HFFc6 (cell line): ENCODE results near the gene CLSTN3. TPM values are rescaled to one million over a fixed set of nuclear protein-coding genes. Genes with fewer than 3 reads are reported as not detected.

Experiments
- DNase-seq: peaks from one replicate; pipeline ENCODE4 v3.0.0-alpha.2; 2018
- H3K27ac Mint-ChIP-seq: 2 replicates; pipeline ENCODE4 v1.8.0; 2020; ENCODE audit warnings: mild to moderate bottlenecking, mixed read lengths
- H3K27me3 Mint-ChIP-seq: 2 replicates; pipeline ENCODE4 v1.8.0; 2021; ENCODE audit warnings: mild to moderate bottlenecking, moderate library complexity, mixed read lengths; ENCODE audit not compliant: insufficient read depth
- H3K36me3 Mint-ChIP-seq: 2 replicates; pipeline ENCODE4 v1.8.0; 2021; ENCODE audit warnings: low read depth, mixed read lengths
- H3K4me1 Mint-ChIP-seq: 2 replicates; pipeline ENCODE4 v1.8.0; 2020; ENCODE audit warnings: low read depth, mixed read lengths
- H3K4me3 Mint-ChIP-seq: 2 replicates; pipeline ENCODE4 v1.8.0; 2020; ENCODE audit warnings: mild to moderate bottlenecking, moderate library complexity, mixed read lengths
- H3K9me3 Mint-ChIP-seq: 2 replicates; pipeline ENCODE4 v1.8.0; 2020; ENCODE audit warnings: mild to moderate bottlenecking, mixed read lengths
- CTCF ChIP-seq: fragments of 200-600 bp; sonication (generic); IDR thresholded peaks from 2 replicates; pipeline ENCODE4 v1.5.0; 2021; ENCODE audit warnings: antibody characterized with exemption, mild to moderate bottlenecking
- total RNA-seq, 6 experiments: library from RNA; stranded (reverse); fragmentation: NEBNext Ultra II Directional; extraction: Animal tissue kit (Norgen Biotek cat#: 25700); gene quantifications; 2 replicates in 1 of 6; 3 replicates in 5 of 6; pipeline ENCODE4 v1.2.3, GENCODE V29; 2021

CLSTN3 gene
- total RNA-seq, 6 experiments from 2014 or later, result 10.4 to 15.5 (median 13.7) TPM

- H3K36me3 Mint-ChIP-seq, result no peaks in the 10 kb centered on the region
- H3K4me3 Mint-ChIP-seq, result peak overlapping the region; percentile 91; the same call in 1 of the 2 replicates
- no peak for TF ChIP-seq CTCF
- peak overlapping the region; percentile 52; the same call in 1 of the 2 replicates for H3K27ac Mint-ChIP-seq
- H3K27me3 Mint-ChIP-seq, result peaks cover 13% of the 10 kb centered on the region
- H3K4me1 Mint-ChIP-seq, result peaks cover 37% of the 10 kb centered on the region
- DNase-seq, result no peak
- no peaks in the 10 kb centered on the region for H3K9me3 Mint-ChIP-seq
Measured at GRCh38 chr12:7091171-7091570, 39.0 kb upstream of the CLSTN3 start.

GRCh38 chr12:7091660-7092228 is 38.4 kb upstream of the CLSTN3 start:
- H3K27ac Mint-ChIP-seq, result peak overlapping the region; percentile 76

GRCh38 chr12:7092229-7092985 is 37.8 kb upstream of the CLSTN3 start, which contains the start of gene C1R:
Gene C1R (minus strand): TSS chr12:7092445. CDS start chr12:7092388, 57 bp downstream.
- Mint-ChIP-seq H3K36me3 (no peaks in the 10 kb centered on the region), H3K27ac (peak within 1 kb of the TSS; percentile 76)

More at GRCh38 chr12:7091660-7092228, 38.4 kb upstream of the CLSTN3 start:
- DNase-seq, result no peak
- no peak for TF ChIP-seq CTCF
- Mint-ChIP-seq H3K4me3 (peak overlapping the region; percentile 91), H3K4me1 (peaks cover 37% of the 10 kb centered on the region), H3K27me3 (peaks cover 13% of the 10 kb centered on the region), H3K9me3 (no peaks in the 10 kb centered on the region), H3K36me3 (no peaks in the 10 kb centered on the region)

GRCh38 chr12:7092986-7093460 is 37.1 kb upstream of the CLSTN3 start:
- Mint-ChIP-seq H3K27ac (peak overlapping the region; percentile 76), H3K4me3 (no peak overlapping the region), H3K36me3 (no peaks in the 10 kb centered on the region), H3K4me1 (peaks cover 37% of the 10 kb centered on the region), H3K27me3 (peaks cover 13% of the 10 kb centered on the region), H3K9me3 (no peaks in the 10 kb centered on the region)
- TF ChIP-seq CTCF, result no peak
- DNase-seq, result no peak

More at GRCh38 chr12:7092229-7092985, 37.8 kb upstream of the CLSTN3 start, which contains the start of gene C1R:
- peaks cover 13% of the 10 kb centered on the region for H3K27me3 Mint-ChIP-seq
- peak; percentile 96 for TF ChIP-seq CTCF
- no peaks in the 10 kb centered on the region for H3K9me3 Mint-ChIP-seq
- peak; percentile 55 for DNase-seq
- peaks cover 37% of the 10 kb centered on the region for H3K4me1 Mint-ChIP-seq
- H3K4me3 Mint-ChIP-seq, result peak within 1 kb of the TSS; percentile 91

GRCh38 chr12:7093486-7093885 is 36.7 kb upstream of the CLSTN3 start:
- peaks cover 37% of the 10 kb centered on the region for H3K4me1 Mint-ChIP-seq
- TF ChIP-seq CTCF, result no peak
- no peaks in the 10 kb centered on the region for H3K36me3 Mint-ChIP-seq
- H3K27me3 Mint-ChIP-seq, result peaks cover 13% of the 10 kb centered on the region
- no peak overlapping the region for H3K27ac Mint-ChIP-seq
- no peaks in the 10 kb centered on the region for H3K9me3 Mint-ChIP-seq
- no peak for DNase-seq
- H3K4me3 Mint-ChIP-seq, result no peak overlapping the region
